Mammary epithelial cell (primary cell): ENCODE results near the gene STAB1.

Experiments
- CTCF ChIP-seq, 2 donors: IDR thresholded peaks in 1 of 2; conservative IDR thresholded peaks in 1 of 2; 2 replicates each; pipeline ENCODE4 v1.5.1; 2011 to 2012; ENCODE audit warnings: inconsistent platforms in 2 of 2, low read length in 2 of 2, mild to moderate bottlenecking in 2 of 2, control low read depth in 1 of 2, low read depth in 1 of 2; ENCODE audit not compliant: insufficient read depth in 1 of 2; ENCODE audit errors: extremely low read depth in 1 of 2
- EZH2 ChIP-seq: IDR thresholded peaks from 2 replicates; pipeline ENCODE4 v1.6.1; 2012; ENCODE audit warnings: low read length, inconsistent platforms, borderline replicate concordance

- TF ChIP-seq CTCF (conservative IDR thresholded peaks at IDR 0.05 in 1 of 2, IDR thresholded peaks at IDR 0.05 in 1 of 2; ENCODE audit: extremely low read depth in 1 of 2, insufficient read depth in 1 of 2, low read depth in 1 of 2, low read length in 2 of 2) (no peak), EZH2 (no peak)
Measured at GRCh38 chr3:52454938-52455282, 40.2 kb upstream of the STAB1 start.
